ENCODE data around the gene CCDC191.

Gene CCDC191

GRCh38 chr3:114086356-114086755 lies 30.0 kb upstream of the CCDC191 start:
- peaks cover 14% of the 10 kb centered on the region for H3K36me3 ChIP-seq (ENCODE audit: control insufficient read depth, insufficient read depth, low read length)
- H3K27me3 ChIP-seq (replicated peaks; ENCODE audit: control insufficient read depth, insufficient read depth, low read length) = no peaks in the 10 kb centered on the region
- no peak overlapping the region for H3K4me3 ChIP-seq (replicated peaks; ENCODE audit: low read depth, low read length)
- no peak for DNase-seq (ENCODE audit: extremely low read depth, insufficient read length)
- TF ChIP-seq CTCF (IDR thresholded peaks at IDR 0.05; ENCODE audit: insufficient read depth, low read length, poor library complexity, severe bottlenecking) = no peak

- no peak for DNase-seq (ENCODE audit: extremely low read depth, insufficient read length)
- Histone ChIP-seq H3K36me3 (ENCODE audit: control insufficient read depth, insufficient read depth, low read length) (peaks cover 14% of the 10 kb centered on the region), H3K4me3 (replicated peaks; ENCODE audit: low read depth, low read length) (no peak overlapping the region), H3K27me3 (replicated peaks; ENCODE audit: control insufficient read depth, insufficient read depth, low read length) (no peaks in the 10 kb centered on the region)
- no peak for TF ChIP-seq CTCF (IDR thresholded peaks at IDR 0.05; ENCODE audit: insufficient read depth, low read length, poor library complexity, severe bottlenecking)
Observed at GRCh38 chr3:114083112-114083511, 26.8 kb upstream of the CCDC191 start.

- no peak for DNase-seq (ENCODE audit: extremely low read depth, insufficient read length)
- Histone ChIP-seq H3K36me3 (ENCODE audit: control insufficient read depth, insufficient read depth, low read length) (peaks cover 18% of the 10 kb centered on the region), H3K27me3 (replicated peaks; ENCODE audit: control insufficient read depth, insufficient read depth, low read length) (no peaks in the 10 kb centered on the region), H3K4me3 (replicated peaks; ENCODE audit: low read depth, low read length) (no peak overlapping the region)
- no peak for TF ChIP-seq CTCF (IDR thresholded peaks at IDR 0.05; ENCODE audit: insufficient read depth, low read length, poor library complexity, severe bottlenecking)
Observed at GRCh38 chr3:114081037-114081436, 24.7 kb upstream of the CCDC191 start.

- no peak for TF ChIP-seq CTCF (IDR thresholded peaks at IDR 0.05; ENCODE audit: insufficient read depth, low read length, poor library complexity, severe bottlenecking)
- Histone ChIP-seq H3K27me3 (replicated peaks; ENCODE audit: control insufficient read depth, insufficient read depth, low read length) (no peaks in the 10 kb centered on the region), H3K4me3 (replicated peaks; ENCODE audit: low read depth, low read length) (no peak overlapping the region), H3K36me3 (ENCODE audit: control insufficient read depth, insufficient read depth, low read length) (peaks cover 15% of the 10 kb centered on the region)
- no peak for DNase-seq (ENCODE audit: extremely low read depth, insufficient read length)
Observed at GRCh38 chr3:114080201-114080600, 23.9 kb upstream of the CCDC191 start.

GRCh38 chr3:114079761-114080160 lies 23.4 kb upstream of the CCDC191 start:
- no peak for DNase-seq (ENCODE audit: extremely low read depth, insufficient read length)
- Histone ChIP-seq H3K4me3 (replicated peaks; ENCODE audit: low read depth, low read length) (no peak overlapping the region), H3K27me3 (replicated peaks; ENCODE audit: control insufficient read depth, insufficient read depth, low read length) (no peaks in the 10 kb centered on the region), H3K36me3 (ENCODE audit: control insufficient read depth, insufficient read depth, low read length) (peaks cover 15% of the 10 kb centered on the region)
- TF ChIP-seq CTCF (IDR thresholded peaks at IDR 0.05; ENCODE audit: insufficient read depth, low read length, poor library complexity, severe bottlenecking) = no peak

GRCh38 chr3:114078126-114078525 lies 21.8 kb upstream of the CCDC191 start:
- TF ChIP-seq CTCF (IDR thresholded peaks at IDR 0.05; ENCODE audit: insufficient read depth, low read length, poor library complexity, severe bottlenecking) = no peak
- Histone ChIP-seq H3K27me3 (replicated peaks; ENCODE audit: control insufficient read depth, insufficient read depth, low read length) (no peaks in the 10 kb centered on the region), H3K36me3 (ENCODE audit: control insufficient read depth, insufficient read depth, low read length) (peaks cover 15% of the 10 kb centered on the region), H3K4me3 (replicated peaks; ENCODE audit: low read depth, low read length) (no peak overlapping the region)
- DNase-seq (ENCODE audit: extremely low read depth, insufficient read length) = no peak
